ENCODE measurements around the gene ACTN4. TPM values are rescaled to one million over a fixed set of nuclear protein-coding genes. Genes with fewer than 3 reads are reported as not detected.

Gene ACTN4
- total and polyA plus RNA-seq, 2 experiments from 2014 or later, result 68.9 to 427 TPM

GRCh38 chr19:38690146-38690545 is 42.7 kb downstream of the ACTN4 start:
- peaks cover 12% of the 10 kb centered on the region for H4K20me1 ChIP-seq (replicated peaks; ENCODE audit: insufficient read depth)
- H3K27me3 ChIP-seq (ENCODE audit: insufficient read depth), result no peaks in the 10 kb centered on the region
- peaks cover 71% of the 10 kb centered on the region for H3K4me1 ChIP-seq (ENCODE audit: insufficient read depth)
- peak overlapping the region; percentile 91 for H3K27ac ChIP-seq (ENCODE audit: low read depth)
- H3K79me2 ChIP-seq (replicated peaks; ENCODE audit: insufficient read depth), result peaks cover 92% of the 10 kb centered on the region
- Mint-ChIP-seq H3K4me3 (no peak overlapping the region), H3K27ac (peak overlapping the region; percentile 88), H3K27me3 (ENCODE audit: insufficient read depth, low read depth, poor library complexity) (peaks cover 33% of the 10 kb centered on the region), H3K36me3 (ENCODE audit: low read depth) (peaks cover 35% of the 10 kb centered on the region), H3K4me1 (peaks cover 75% of the 10 kb centered on the region), H3K9me3 (no peaks in the 10 kb centered on the region)
- H3K4me3 ChIP-seq, result no peak overlapping the region
- no peak overlapping the region for H3K4me2 ChIP-seq
- H3K9me2 ChIP-seq (ENCODE audit: insufficient read depth), result no peaks in the 10 kb centered on the region
- TF ChIP-seq ZNF331 (CRISPR knock-in tag; IDR thresholded peaks at IDR 0.05; ENCODE audit: low read depth) (no peak), EZH2 (IDR thresholded peaks at IDR 0.05; ENCODE audit: low read depth, unreplicated experiment) (no peak), EZH2phosphoT487 (IDR thresholded peaks at IDR 0.05; ENCODE audit: unreplicated experiment) (no peak), ZNF114 (CRISPR knock-in tag; IDR thresholded peaks at IDR 0.05) (no peak), STAT1 (IDR thresholded peaks at IDR 0.05; ENCODE audit: unreplicated experiment) (no peak), NANOG (IDR thresholded peaks at IDR 0.05; ENCODE audit: borderline replicate concordance) (no peak), CREB1 (CRISPR knock-in tag; IDR thresholded peaks at IDR 0.05; ENCODE audit: low read depth) (no peak)
- H3F3A ChIP-seq (replicated peaks; ENCODE audit: low read depth), result peaks cover 13% of the 10 kb centered on the region
- ATAC-seq, result no peak
- H3K36me3 ChIP-seq (ENCODE audit: insufficient read depth), result no peaks in the 10 kb centered on the region
- H2AFZ ChIP-seq, result no peak overlapping the region
- no peak for DNase-seq (ENCODE audit: low spot score)

GRCh38 chr19:38690832-38691231 is 43.4 kb downstream of the ACTN4 start:
- H3K27ac Mint-ChIP-seq, result peak overlapping the region; percentile 50
- H3K36me3 Mint-ChIP-seq (ENCODE audit: low read depth), result peaks cover 40% of the 10 kb centered on the region
- Histone ChIP-seq H3F3A (replicated peaks; ENCODE audit: low read depth) (peaks cover 9% of the 10 kb centered on the region; the same call in 1 of the 2 replicates), H3K4me3 (no peak overlapping the region), H3K36me3 (ENCODE audit: insufficient read depth) (no peaks in the 10 kb centered on the region), H3K27me3 (ENCODE audit: insufficient read depth) (no peaks in the 10 kb centered on the region), H2AFZ (no peak overlapping the region), H4K20me1 (replicated peaks; ENCODE audit: insufficient read depth) (peaks cover 19% of the 10 kb centered on the region), H3K27ac (ENCODE audit: low read depth) (peak overlapping the region; percentile 91), H3K9me2 (ENCODE audit: insufficient read depth) (no peaks in the 10 kb centered on the region), H3K79me2 (replicated peaks; ENCODE audit: insufficient read depth) (peaks cover 97% of the 10 kb centered on the region), H3K4me2 (no peak overlapping the region), H3K4me1 (ENCODE audit: insufficient read depth) (peaks cover 66% of the 10 kb centered on the region)
- no peak for DNase-seq (ENCODE audit: low spot score)
- H3K4me1 Mint-ChIP-seq, result peaks cover 75% of the 10 kb centered on the region
- no peaks in the 10 kb centered on the region for H3K9me3 Mint-ChIP-seq
- H3K4me3 Mint-ChIP-seq, result no peak overlapping the region
- peaks cover 30% of the 10 kb centered on the region for H3K27me3 Mint-ChIP-seq (ENCODE audit: insufficient read depth, low read depth, poor library complexity)
- ATAC-seq, result no peak
- TF ChIP-seq POLR2AphosphoS5 (IDR thresholded peaks at IDR 0.05; ENCODE audit: low read depth), result no peak
- no peak for TF ChIP-seq EZH2 (IDR thresholded peaks at IDR 0.05; ENCODE audit: low read depth, unreplicated experiment)
- no peak for TF ChIP-seq ZNF114 (CRISPR knock-in tag; IDR thresholded peaks at IDR 0.05)
- TF ChIP-seq REST (IDR thresholded peaks at IDR 0.05; ENCODE audit: unreplicated experiment), result no peak
- no peak for TF ChIP-seq CTCF (conservative IDR thresholded peaks at IDR 0.05; ENCODE audit: low read depth in 2 of 2)
- TF ChIP-seq CREB1 (CRISPR knock-in tag; IDR thresholded peaks at IDR 0.05; ENCODE audit: low read depth), result no peak
- no peak for TF ChIP-seq ZNF331 (CRISPR knock-in tag; IDR thresholded peaks at IDR 0.05; ENCODE audit: low read depth)
- no peak for TF ChIP-seq ZNF462 (CRISPR knock-in tag; IDR thresholded peaks at IDR 0.05)

Measured in GM23338 (cell line).